Adrenal gland (tissue), 12 donors: ENCODE results near the gene TMEM11. TPM values are rescaled to one million over a fixed set of nuclear protein-coding genes. Genes with fewer than 3 reads are reported as not detected.

Experiments used
- DNase-seq, 7 donors: peaks; one replicate each; pipeline ENCODE4 v3.0.0-alpha.2; 2019 to 2020
- H3K27ac ChIP-seq, 5 donors: fragments of 200-600 bp; sonication (generic) in 4 of 5; 1 replicate in 3 of 5; 2 replicates in 2 of 5; pipeline versions ENCODE4 v1.5.1 to v1.8.0; 2016 to 2020; ENCODE audit warnings: mild to moderate bottlenecking in 1 of 5
- H3K27me3 ChIP-seq: fragments of 200-600 bp; 2 replicates; pipeline ENCODE4 v1.8.0; 2021
- H3K36me3 ChIP-seq, 2 donors: fragments of 200-600 bp; replicated peaks in 1 of 2; 1 replicate in 1 of 2; 2 replicates in 1 of 2; pipeline versions ENCODE4 v1.5.1 to v1.8.0; 2018 to 2022
- H3K4me1 ChIP-seq, 2 donors: fragments of 200-600 bp; replicated peaks in 1 of 2; 1 replicate in 1 of 2; 2 replicates in 1 of 2; pipeline versions ENCODE4 v1.5.1 to v1.8.0; 2018 to 2021
- H3K4me3 ChIP-seq, 4 donors: fragments of 200-600 bp; sonication (generic) in 3 of 4; one replicate each; pipeline ENCODE4 v1.5.1; 2016 to 2018
- H3K9me3 ChIP-seq, 3 donors: fragments of 200-600 bp; sonication (generic) in 1 of 3; replicated peaks in 1 of 3; 1 replicate in 2 of 3; 2 replicates in 1 of 3; pipeline versions ENCODE4 v1.5.1 to v1.8.0; 2016 to 2021
- POLR2A ChIP-seq, 2 donors: fragments of 450-650 bp; IDR thresholded peaks; one replicate each; pipeline ENCODE4 v1.6.1; 2017; ENCODE audit warnings: antibody characterized with exemption in 2 of 2, mild to moderate bottlenecking in 2 of 2, moderate library complexity in 1 of 2
- WGBS, 4 donors: extraction: QIAGEN DNeasy Blood & Tissue Kit in 2 of 4; methylation state at CpG; one replicate each; pipeline versions ENCODE4 v1.1.5 to v1.1.7; 2013 to 2017; 5-methylcytosine and 5-hydroxymethylcytosine counted together
- intact Hi-C, 2 donors: fragments of 100-400 bp; cut with DNase I; formaldehyde crosslinking; loops; one replicate each; pipeline versions ENCODE4 v1.14.1 to v1.15.0; 2022 to 2023
- polyA plus RNA-seq, 3 donors: library from polyadenylated mRNA; stranded (reverse); fragments of 200-250 nt in 2 of 3; fragments of 350-450 nt in 1 of 3; fragmentation: Illumina TruSeq in 1 of 3; extraction: RNeasy Lipid Tissue Mini Kit (QIAGEN cat#74804) in 1 of 3; gene quantifications; one replicate each; pipeline ENCODE4 v1.2.3, GENCODE V29; 2013 to 2014
- total RNA-seq, 9 donors: library from RNA; depleted of rRNA in 4 of 9; stranded (reverse); fragments of >200 nt in 4 of 9; fragments of 120-200 nt in 1 of 9; fragmentation: NEBNext Ultra II Directional in 1 of 9; extraction: Animal tissue kit (Norgen Biotek cat#: 25700) in 1 of 9; gene quantifications; one replicate each; pipeline versions ENCODE4 v1.1.0 to v1.2.4, GENCODE V29; 2013 to 2023
- TF ChIP-seq, protein P1 (sequence below), 6 experiments: fragments of 450-650 bp in 4 of 6; fragments of 200-600 bp in 2 of 6; sonication (generic) in 1 of 6; IDR thresholded peaks; 1 replicate in 5 of 6; 2 replicates in 1 of 6; pipeline versions ENCODE4 v1.5.1 to v1.8.0; 2016 to 2021; ENCODE audit warnings: antibody characterized with exemption in 6 of 6, mild to moderate bottlenecking in 2 of 6, moderate library complexity in 1 of 6
- donor health status: healthy with polysubstance abuse.
- donor health status: Bipolar disorder and iron deficiency.
- donor health status: DM: yes; HTN: yes; CAD: no.
- donor health status: DM: no; HTN: no; CAD: no.
- donor health status: DM: no; HTN: no; CAD: no.
- donor health status: DM: yes; HTN: yes; CAD: no.

TMEM11 gene
- total and polyA plus RNA-seq, 12 donors = 12.4 to 75.8 (median 25.4) TPM

DNA sequence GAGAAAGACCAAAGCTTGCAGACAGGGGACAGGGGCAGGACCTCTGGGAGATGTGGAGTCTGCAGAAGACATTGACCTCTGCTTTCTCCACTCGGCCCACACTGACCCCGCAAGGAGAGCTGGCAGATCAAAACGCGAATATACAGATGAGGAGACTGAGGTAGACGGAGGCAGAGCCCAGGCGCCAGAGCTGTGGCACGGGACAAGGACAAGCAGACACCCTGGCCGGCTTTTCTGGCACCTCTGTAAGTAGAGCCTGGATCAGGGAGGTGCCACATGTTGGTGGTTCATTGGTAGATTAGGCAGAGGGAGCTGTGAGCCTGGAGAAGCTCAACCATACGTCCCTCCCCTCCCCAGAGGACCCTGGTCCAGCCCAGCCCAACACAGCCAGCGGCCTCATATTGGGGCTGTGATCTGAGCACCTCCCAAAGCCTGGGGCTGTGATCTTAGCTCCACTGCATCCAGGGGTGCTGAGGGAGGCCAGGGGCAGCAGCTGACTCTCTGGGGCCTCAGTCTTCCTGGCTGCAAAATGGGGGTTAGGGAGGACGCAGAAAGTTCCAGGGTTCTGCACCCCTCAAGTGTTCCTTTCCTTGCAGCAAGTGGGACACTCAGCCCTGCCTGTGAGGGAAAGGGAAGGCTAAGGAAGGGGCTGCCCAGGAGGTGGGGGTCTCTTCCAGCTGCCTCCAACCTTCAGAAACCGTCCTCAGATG lies 35.3 kb upstream of the TMEM11 start:
- 79 to 85% (median 82%) methylated on average over 10 to 12 of the region's 12 CpGs for WGBS, 4 donors
- H3K36me3 ChIP-seq = no peaks in the 10 kb centered on the region
- TF ChIP-seq, protein P1, sequence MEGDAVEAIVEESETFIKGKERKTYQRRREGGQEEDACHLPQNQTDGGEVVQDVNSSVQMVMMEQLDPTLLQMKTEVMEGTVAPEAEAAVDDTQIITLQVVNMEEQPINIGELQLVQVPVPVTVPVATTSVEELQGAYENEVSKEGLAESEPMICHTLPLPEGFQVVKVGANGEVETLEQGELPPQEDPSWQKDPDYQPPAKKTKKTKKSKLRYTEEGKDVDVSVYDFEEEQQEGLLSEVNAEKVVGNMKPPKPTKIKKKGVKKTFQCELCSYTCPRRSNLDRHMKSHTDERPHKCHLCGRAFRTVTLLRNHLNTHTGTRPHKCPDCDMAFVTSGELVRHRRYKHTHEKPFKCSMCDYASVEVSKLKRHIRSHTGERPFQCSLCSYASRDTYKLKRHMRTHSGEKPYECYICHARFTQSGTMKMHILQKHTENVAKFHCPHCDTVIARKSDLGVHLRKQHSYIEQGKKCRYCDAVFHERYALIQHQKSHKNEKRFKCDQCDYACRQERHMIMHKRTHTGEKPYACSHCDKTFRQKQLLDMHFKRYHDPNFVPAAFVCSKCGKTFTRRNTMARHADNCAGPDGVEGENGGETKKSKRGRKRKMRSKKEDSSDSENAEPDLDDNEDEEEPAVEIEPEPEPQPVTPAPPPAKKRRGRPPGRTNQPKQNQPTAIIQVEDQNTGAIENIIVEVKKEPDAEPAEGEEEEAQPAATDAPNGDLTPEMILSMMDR (IDR thresholded peaks at IDR 0.05) = no peak
- no peak overlapping the region for H3K27ac ChIP-seq
- H3K27me3 ChIP-seq = no peaks in the 10 kb centered on the region
- no peaks in the 10 kb centered on the region for H3K9me3 ChIP-seq
- H3K4me3 ChIP-seq = no peak overlapping the region
- no peak for DNase-seq
- intact Hi-C loops = loop anchor here (10.0 kb wide), 1 partner anchor 124 kb away; the partner anchor contains the start of gene DHRS7B (in 2 of the 2)
- H3K4me1 ChIP-seq = peaks cover 11 to 14% of the 10 kb centered on the region in 2 donors

DNA sequence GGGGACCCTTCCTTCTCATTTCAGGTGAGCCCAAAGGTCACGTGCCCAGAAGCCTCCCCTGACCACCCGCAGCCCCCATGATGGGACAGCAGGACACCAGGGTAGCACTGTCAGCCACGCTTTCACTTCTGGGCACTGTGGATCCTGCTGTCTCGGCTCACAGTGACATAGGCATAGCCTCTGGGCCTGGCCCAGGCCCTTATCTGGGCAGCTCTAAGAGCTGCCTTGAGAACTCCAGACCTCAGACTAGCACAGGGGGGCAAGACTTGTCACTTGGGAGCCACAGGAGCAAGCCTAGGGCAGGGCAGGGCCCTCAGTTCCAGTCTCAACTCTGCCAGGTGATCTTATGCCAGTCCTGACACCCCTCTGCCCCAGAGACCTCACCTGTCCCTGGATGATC lies 34.5 kb upstream of the TMEM11 start:
- H3K27me3 ChIP-seq = no peaks in the 10 kb centered on the region
- 85 to 90% (median 87%) methylated on average over 4 of the region's 4 CpGs for WGBS, 4 donors
- H3K9me3 ChIP-seq = no peaks in the 10 kb centered on the region
- no peak for DNase-seq
- intact Hi-C loops = loop anchor here (10.0 kb wide), 1 partner anchor 124 kb away; the partner anchor contains the start of gene DHRS7B (in 2 of the 2)
- H3K27ac ChIP-seq = no peak overlapping the region
- H3K36me3 ChIP-seq = no peaks in the 10 kb centered on the region
- H3K4me3 ChIP-seq = no peak overlapping the region
- TF ChIP-seq POLR2A (IDR thresholded peaks at IDR 0.05) = no peak
- TF ChIP-seq, protein P1 (IDR thresholded peaks at IDR 0.05) = no peak
- peaks cover 10 to 11% of the 10 kb centered on the region in 2 donors for H3K4me1 ChIP-seq

DNA sequence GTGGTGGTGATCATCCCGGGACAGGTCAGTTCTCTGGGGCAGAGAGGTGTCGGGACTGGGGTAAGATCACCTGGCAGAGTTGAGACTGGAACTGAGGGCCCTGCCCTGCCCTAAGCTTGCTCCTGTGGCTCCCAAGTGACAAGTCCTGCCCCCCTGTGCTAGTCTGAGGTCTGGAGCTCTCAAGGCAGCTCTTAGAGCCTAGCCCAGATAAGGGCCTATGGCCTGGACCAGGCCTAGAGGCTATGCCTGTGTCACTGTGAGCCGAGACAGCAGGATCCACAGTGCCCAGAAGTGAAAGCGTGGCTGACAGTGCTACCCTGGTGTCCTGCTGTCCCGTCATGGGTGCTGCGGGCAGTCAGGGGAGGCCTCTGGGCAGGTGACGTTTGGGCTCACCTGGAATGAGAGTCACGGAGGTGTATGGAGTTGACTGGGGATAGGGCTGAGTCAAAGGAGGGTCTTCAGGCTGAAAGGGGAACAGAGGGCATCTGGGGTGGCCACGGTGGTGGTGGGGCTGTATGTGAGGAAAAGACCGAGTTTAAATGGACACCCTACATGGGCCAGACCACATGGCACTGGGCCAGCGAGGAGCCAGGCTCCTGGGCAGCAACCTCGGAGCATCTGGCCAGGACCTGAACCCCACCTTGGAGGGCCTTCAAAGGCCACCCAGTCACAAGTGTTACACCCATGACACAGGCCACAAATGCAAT lies 33.7 kb upstream of the TMEM11 start:
- H3K27me3 ChIP-seq = no peaks in the 10 kb centered on the region
- TF ChIP-seq, protein P1 (IDR thresholded peaks at IDR 0.05) = no peak
- TF ChIP-seq POLR2A (IDR thresholded peaks at IDR 0.05) = no peak
- DNase-seq = no peak
- intact Hi-C loops = loop anchor here (10.0 kb wide), 1 partner anchor 123 kb away; the partner anchor contains the start of gene DHRS7B (in 2 of the 2)
- H3K27ac ChIP-seq = no peak overlapping the region
- peaks cover 9 to 11% of the 10 kb centered on the region in 2 donors for H3K4me1 ChIP-seq
- no peak overlapping the region for H3K4me3 ChIP-seq
- H3K9me3 ChIP-seq = no peaks in the 10 kb centered on the region
- 86 to 92% (median 90%) methylated on average over 12 of the region's 12 CpGs for WGBS, 4 donors
- no peaks in the 10 kb centered on the region for H3K36me3 ChIP-seq

DNA sequence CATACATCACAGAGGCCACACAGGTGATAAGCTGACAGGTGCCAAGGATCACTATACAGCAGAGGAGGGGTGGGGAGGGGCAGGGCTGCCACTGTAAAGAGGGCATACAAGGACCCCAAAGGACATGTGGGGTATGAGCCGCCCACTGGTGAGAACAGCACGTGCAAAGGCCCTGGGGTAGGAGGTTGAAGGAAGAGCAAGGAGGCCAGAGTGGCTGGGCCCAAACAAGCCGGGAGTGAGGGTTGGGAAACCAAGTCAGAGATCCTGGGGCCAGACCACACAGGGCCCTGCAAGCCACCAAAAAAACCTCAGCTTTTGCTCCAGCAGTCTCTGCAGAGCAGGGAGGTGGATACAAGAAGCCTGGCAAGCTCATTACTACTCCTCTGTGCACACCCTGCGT lies 32.7 kb upstream of the TMEM11 start:
- H3K4me1 ChIP-seq = peaks cover under 1 to 2% of the 10 kb centered on the region in 2 donors
- H3K4me3 ChIP-seq = no peak overlapping the region
- intact Hi-C loops = loop anchor here (10.0 kb wide), 1 partner anchor 122 kb away; the partner anchor contains the start of gene DHRS7B (in 2 of the 2)
- no peak for DNase-seq
- H3K9me3 ChIP-seq = no peaks in the 10 kb centered on the region
- H3K27me3 ChIP-seq = no peaks in the 10 kb centered on the region
- WGBS, 4 donors = 91 to 100% (median 96%) methylated on average over 4 of the region's 4 CpGs
- H3K36me3 ChIP-seq = no peaks in the 10 kb centered on the region
- TF ChIP-seq, protein P1 (IDR thresholded peaks at IDR 0.05) = no peak
- TF ChIP-seq POLR2A (IDR thresholded peaks at IDR 0.05) = no peak
- H3K27ac ChIP-seq = no peak overlapping the region
